NCI-H2196 (cell line): ENCODE measurements around the gene PEX7.
"Not testable (repeated sequence)": the region's sequence is repeated elsewhere in the genome, so short reads cannot be mapped to it uniquely, and the experiment has no call there.

Source experiments
- DNase-seq: peaks from one replicate; lab custom pipeline; 2025; ENCODE audit not compliant: unreplicated experiment; lab: John Stamatoyannopoulos, UW

Gene PEX7

DNA sequence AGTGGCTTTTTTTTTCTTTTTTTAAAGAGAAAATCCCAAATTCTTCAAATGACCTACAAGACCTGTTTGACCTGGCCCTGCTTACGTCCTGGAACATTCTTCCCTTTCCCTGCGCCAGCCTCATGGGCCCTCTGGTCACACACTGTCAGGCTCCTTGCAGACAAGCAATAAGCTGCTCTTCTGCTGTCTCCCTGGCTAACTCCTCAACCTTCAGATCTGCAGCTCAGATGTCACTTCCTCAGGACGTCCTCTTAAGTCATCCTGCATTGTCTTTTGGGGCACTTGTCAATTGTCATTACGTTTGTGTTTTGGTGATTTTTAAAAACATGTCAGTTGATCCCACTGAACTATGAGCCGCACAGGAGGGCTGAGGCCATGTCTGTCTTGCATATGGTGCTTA lies 70.8 kb downstream of the PEX7 start:
- DNase-seq, result no peak

- no peak for DNase-seq
Measured at GRCh38 chr6:136895901-136896300, 73.5 kb downstream of the PEX7 start.

DNA sequence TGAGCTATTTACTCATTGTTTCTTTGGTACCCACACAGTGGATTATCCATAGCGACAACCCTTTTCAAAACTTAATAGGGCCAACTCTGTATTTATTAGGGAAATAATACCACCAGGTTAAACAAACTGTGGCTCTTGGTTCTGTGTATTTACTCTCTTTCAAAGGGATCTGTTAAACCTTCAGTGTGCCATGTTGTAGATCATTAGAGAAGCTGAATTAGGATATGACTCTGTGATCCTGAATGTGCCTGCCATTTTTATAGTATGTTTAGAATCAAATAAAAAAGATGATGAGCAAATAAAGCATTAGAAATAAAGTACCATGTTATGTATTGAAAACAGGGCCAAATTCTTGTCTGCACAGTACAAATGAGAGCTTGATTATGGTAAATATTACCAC lies 74.7 kb downstream of the PEX7 start:
- no peak for DNase-seq

DNA sequence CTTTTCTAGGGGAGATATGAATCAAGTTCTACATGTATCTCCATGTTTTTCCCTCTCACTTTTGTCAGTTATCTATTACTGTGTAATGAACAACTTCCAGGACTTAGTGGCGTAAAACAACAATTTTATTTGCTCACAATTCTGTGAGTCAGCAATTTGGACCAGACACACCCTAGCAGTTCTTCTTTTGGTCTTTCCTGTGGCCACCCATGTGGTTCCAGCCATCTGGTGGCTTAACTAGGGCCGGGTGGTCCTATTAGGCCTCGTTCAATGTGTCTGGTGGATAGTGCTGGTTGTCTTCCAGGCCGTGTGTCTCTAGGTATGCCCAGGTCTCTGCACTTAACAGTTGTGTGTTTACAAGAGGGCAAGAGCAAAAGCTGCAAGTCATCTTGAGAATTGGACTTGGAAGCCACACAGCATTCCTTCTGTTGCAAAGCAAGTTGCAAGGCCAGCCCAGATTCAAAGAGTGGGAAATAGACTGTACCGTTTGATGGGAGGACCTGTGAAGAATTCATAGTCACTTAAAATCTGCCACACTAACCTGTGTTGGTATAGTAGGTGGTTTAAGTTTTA lies 78.9 kb downstream of the PEX7 start:
- no peak for DNase-seq

- not testable (repeated sequence) for DNase-seq
Measured at GRCh38 chr6:136904477-136904876, 82.1 kb downstream of the PEX7 start.

- DNase-seq, result no peak
Measured at GRCh38 chr6:136914947-136915346, 92.6 kb downstream of the PEX7 start.

DNA sequence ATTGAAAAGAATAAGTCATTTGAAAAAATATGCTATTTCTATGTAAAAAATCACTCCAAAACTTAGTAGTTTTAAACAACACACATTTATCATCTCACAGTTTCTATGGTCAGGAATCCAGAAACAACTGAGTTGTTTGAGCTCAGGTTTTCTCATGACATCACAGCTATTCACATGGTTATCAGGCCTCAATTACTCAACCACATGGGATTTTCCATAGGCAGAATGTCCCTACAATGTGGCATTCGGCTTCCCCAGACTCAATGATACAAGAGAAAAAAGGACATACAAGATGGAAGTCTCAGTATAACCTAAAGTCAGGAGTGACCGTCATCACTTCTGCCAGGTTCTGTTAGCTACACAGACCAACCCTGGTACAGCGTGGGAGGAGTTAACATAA lies 96.3 kb downstream of the PEX7 start:
- no peak for DNase-seq

GRCh38 chr6:136920216-136920615 lies 97.8 kb downstream of the PEX7 start:
- DNase-seq, result no peak

GRCh38 chr6:136920671-136921380 lies 98.4 kb downstream of the PEX7 start:
- peak; percentile 37 for DNase-seq

- peak; percentile 43 for DNase-seq
Measured at GRCh38 chr6:136921381-136921935, 99.1 kb downstream of the PEX7 start.

DNA sequence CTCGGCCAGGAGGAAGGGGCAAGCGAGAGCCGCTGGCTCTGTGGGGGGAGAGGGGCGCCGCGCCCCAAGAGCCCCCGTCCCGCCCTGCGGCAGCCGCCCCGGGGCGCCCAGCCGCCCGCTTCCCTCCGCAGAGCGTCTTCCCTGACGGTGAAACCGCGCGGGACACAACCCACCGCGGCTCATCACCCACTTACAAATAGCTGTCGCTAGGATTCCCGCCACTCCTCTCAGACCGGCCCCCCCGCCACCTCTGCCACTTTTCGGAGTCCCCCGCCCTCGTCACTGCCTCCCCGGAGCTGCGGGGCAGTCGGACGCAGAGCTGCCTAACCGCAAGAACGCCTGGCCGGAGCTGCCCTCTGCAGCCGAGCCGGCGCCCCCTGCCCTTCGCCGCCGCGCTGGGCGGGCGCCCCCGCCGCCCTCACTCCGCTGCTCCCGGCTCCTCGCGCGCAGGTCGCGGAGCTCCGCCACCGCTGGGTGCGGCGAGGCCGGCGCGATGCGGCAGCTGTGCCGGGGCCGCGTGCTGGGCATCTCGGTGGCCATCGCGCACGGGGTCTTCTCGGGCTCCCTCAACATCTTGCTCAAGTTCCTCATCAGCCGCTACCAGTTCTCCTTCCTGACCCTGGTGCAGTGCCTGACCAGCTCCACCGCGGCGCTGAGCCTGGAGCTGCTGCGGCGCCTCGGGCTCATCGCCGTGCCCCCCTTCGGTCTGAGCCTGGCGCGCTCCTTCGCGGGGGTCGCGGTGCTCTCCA lies 99.7 kb downstream of the PEX7 start, which contains the start of gene SLC35D3:
SLC35D3 (plus strand) TSS at position 366 of the 749 bp plus-strand sequence; CDS start at position 494, 128 bp downstream.
- peak; percentile 47 for DNase-seq

DNA sequence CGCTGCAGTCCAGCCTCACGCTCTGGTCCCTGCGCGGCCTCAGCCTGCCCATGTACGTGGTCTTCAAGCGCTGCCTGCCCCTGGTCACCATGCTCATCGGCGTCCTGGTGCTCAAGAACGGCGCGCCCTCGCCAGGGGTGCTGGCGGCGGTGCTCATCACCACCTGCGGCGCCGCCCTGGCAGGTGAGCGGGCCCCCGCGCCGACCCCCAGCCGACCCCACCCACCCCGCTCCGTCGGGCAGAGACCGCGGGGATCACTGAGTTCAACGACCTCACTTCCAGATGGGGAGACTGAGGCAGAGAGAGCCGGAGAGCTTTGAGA lies 100.3 kb downstream of the PEX7 start:
- DNase-seq, result no peak

DNA sequence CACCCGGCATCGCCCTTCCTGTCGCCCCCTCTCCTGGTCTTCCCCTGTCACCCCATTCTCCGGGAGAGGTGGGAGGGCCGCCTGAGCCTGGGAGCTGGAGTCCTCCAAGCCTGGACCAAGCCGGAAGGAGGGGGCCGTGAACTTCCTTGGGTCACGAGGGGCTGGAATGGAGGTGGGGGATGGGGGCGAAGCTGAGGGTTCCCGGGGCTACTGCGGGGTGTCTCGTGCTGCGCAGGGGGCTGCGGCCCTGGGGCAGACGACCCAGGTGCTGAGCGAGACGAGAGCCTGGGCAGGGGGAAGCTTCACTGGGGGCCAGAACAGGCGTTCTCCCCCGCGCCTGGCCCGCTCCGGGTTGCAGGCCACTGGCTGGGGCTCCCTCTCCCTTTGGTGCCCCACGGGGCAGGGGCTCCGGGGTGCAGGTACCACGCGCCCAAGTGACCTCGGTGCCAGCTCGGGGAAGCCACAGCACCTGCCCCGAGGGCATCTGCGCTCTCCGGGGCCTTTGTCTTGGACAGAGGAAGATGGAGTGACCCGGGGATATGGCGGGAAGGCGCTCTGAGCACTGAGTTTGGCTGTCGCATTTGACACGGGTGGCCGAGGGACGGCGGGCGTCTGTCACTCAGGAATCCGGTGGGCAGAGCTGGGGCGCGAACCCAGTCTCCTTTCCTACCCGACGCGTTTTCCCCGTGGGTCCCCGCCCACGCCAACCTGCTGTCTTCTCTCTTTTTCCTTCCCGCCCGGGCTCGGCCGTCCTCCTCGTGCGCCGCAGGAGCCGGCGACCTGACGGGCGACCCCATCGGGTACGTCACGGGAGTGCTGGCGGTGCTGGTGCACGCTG lies 100.9 kb downstream of the PEX7 start:
- DNase-seq, result no peak

GRCh38 chr6:136923954-136924673 lies 101.7 kb downstream of the PEX7 start:
- DNase-seq, result no peak

DNA sequence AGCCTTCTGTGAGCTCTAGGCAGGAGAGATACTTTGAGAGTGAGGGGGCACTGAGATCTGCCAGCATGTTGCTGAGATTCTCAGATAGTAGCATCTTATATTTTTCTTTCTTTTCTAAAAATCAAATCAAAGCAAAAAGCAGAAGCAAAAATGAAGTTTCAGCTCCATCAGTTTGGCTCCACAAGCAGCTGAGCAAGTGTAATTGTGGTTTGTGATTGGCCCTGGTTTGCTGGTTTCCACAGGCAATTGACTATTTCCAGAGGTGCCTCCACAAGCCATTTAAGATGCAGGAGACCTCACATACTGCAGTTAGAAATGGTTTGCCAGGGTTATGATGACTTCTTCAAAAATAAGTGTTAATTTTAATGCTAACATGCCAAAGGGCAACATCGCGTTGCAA lies 104.0 kb downstream of the PEX7 start:
- DNase-seq, result no peak

DNA sequence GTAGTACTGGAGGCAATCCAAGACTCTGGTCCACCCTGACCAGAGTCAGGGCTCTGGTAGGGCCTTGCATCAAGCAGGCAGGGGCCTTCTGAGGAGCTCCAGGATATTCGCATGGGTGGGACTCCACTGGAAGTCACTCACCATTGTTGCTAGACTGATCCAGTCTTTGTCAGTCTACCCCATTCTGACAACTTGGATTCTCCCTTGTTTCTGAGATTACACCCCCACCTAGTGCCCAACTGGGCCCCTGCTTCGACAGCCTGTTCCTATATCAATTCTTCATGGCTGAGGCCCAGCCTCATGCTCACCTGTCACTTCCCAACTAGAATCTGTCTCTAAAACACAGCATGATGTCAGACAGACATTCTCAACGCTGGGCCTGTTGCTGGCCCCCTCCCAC lies 104.9 kb downstream of the PEX7 start:
- DNase-seq, result no peak

GRCh38 chr6:136930528-136930927 lies 108.1 kb downstream of the PEX7 start:
- no peak for DNase-seq

DNA sequence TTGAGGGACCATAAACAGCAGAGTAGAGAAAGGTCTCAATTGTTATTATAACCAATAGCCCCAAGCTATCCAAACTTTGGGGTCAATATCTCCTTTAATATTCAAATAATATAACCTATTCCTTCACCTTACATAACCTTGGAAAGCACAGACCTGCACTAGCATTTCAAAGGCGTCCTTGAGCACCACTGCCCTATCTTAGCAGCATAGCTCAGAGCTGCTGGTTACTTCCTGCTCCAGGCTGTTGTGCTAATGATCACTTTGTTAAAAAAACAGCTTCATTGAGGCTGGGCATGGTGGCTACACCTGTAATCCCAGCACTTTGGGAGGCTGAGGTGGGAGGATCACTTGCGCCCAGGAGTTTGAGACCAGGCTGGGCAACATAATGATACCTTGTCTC lies 110.2 kb downstream of the PEX7 start:
- DNase-seq, result no peak

DNA sequence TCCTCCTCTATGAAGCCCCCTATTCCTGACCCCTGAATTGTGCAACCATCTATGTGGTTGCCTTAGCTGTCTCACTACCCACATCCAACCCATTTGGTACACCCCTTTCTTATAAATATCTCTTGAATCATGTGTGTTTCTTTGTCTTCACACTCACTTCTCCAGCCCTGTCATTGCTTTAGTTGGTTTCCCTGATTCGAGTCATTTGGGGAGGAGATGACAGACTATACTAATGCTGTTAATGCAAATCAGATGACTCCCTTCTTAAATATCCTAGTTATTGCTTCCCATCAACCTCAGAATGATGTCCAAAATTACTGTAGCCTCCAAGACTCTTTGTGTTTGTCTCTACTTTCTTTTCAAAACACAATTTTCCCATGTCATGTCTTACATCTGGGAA lies 122.7 kb downstream of the PEX7 start:
- no peak for DNase-seq

DNA sequence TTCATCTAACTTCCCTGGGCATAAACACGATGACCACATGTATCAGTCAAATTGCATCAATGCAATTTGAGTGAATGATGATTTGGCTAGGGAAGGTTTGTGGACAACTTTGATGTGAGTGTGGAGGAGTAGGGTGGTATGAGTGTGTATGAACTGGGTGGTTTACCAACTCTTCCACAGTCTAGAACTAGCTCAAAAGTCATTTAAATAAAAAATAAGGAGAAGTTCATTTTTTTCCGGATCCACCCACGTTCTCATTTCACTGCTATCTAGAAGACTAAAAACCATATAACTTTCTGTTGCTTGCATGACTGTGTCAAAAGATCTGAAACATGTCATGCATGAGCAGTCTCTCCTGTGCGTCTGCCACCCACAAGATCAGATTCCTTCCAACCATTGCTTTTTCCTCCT lies 123.3 kb downstream of the PEX7 start:
- DNase-seq, result no peak
